ENCODE measurements around the gene ZDHHC11B. TPM values are rescaled to one million over a fixed set of nuclear protein-coding genes. Genes with fewer than 3 reads are reported as not detected.
"Not testable (repeated sequence)": the region's sequence is repeated elsewhere in the genome, so short reads cannot be mapped to it uniquely, and the experiment has no call there.

The ZDHHC11B gene
- total RNA-seq, 4 donors from 2014 or later, result 1.1 to 5.5 (median 3.5) TPM

- not testable (repeated sequence) for DNase-seq (ENCODE audit: low spot score); ATAC-seq (ENCODE audit: low FRiP score)
These were observed 14.9 kb downstream of the ZDHHC11B start for GRCh38 chr5:769485-770145.

GRCh38 chr5:766666-767431 lies 17.7 kb downstream of the ZDHHC11B start:
- no peak for TF ChIP-seq CTCF (IDR thresholded peaks at IDR 0.05)
- DNase-seq (ENCODE audit: low spot score) (no peak), ATAC-seq (ENCODE audit: low FRiP score) (peak; percentile 3)

- TF ChIP-seq CTCF (IDR thresholded peaks at IDR 0.05), result no peak
- DNase-seq (ENCODE audit: low spot score) (no peak), ATAC-seq (ENCODE audit: low FRiP score) (no peak)
These were observed 18.4 kb downstream of the ZDHHC11B start for GRCh38 chr5:765948-766631.

GRCh38 chr5:763998-764781 lies 20.3 kb downstream of the ZDHHC11B start:
- DNase-seq (ENCODE audit: low spot score) (no peak), ATAC-seq (ENCODE audit: low FRiP score) (no peak)
- no peak for TF ChIP-seq CTCF (IDR thresholded peaks at IDR 0.05)

- TF ChIP-seq CTCF (IDR thresholded peaks at IDR 0.05), result no peak
- ATAC-seq (ENCODE audit: low FRiP score) (no peak), DNase-seq (ENCODE audit: low spot score) (no peak)
These were observed 21.1 kb downstream of the ZDHHC11B start for GRCh38 chr5:763397-763796.

- DNase-seq (ENCODE audit: low spot score); ATAC-seq (ENCODE audit: low FRiP score): not testable (repeated sequence)
These were observed 21.5 kb downstream of the ZDHHC11B start for GRCh38 chr5:762996-763395.

GRCh38 chr5:761854-762710 lies 22.4 kb downstream of the ZDHHC11B start:
- ATAC-seq (ENCODE audit: low FRiP score) (no peak), DNase-seq (ENCODE audit: low spot score) (no peak)
- no peak for TF ChIP-seq CTCF (IDR thresholded peaks at IDR 0.05)
